Activated CD4-positive, alpha-beta T cell treated with anti-CD3 and anti-CD28 coated beads, Interleukin-2, amount 50 U/mL, for 24 hours (primary cell): ENCODE measurements around the gene SOCS2.
"Not testable (repeated sequence)": the region's sequence is repeated elsewhere in the genome, so short reads cannot be mapped to it uniquely, and the experiment has no call there.

Experiments
- DNase-seq, 2 donors: peaks; one replicate each; pipeline ENCODE4 v3.0.0-alpha.2; 2020; ENCODE audit warnings: low read depth in 1 of 2, low spot score in 1 of 2

Gene SOCS2

DNA sequence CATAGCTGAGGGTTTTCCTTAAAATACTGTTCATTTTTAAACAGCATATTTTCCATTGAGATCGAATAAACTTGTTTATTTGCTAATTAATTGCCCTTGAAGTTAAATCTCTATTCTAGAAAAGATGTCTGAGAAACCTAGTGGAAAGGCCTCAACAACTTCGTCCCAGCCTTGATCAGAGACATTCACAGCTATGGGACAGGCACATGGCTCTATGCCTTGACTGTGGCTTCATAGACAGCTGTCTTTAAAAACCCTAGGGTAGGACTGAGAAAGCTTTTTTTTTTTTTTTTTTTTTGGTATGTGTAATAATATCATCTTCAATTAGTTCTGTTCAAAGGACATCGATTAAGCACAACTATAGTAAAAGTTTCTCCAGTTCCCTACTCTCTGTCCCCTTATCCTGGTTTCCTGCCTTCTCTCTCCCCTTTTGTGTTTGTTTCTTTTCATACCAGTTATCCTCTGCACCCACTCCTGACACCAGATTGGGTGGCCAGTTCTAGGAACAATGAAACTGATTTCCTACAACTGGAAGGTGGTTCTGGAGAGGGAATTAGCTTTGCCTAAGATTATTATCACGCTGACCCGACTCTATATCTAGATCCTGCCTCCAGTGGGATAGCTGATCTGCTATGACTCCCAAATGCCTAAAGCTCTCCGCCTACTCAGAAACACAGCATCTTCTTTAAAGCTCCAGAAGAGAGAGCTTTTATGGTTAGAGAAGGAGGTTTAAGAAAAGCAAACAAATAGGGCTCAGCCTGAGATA lies 20.3 kb downstream of the SOCS2 start:
- DNase-seq, result no peak

DNA sequence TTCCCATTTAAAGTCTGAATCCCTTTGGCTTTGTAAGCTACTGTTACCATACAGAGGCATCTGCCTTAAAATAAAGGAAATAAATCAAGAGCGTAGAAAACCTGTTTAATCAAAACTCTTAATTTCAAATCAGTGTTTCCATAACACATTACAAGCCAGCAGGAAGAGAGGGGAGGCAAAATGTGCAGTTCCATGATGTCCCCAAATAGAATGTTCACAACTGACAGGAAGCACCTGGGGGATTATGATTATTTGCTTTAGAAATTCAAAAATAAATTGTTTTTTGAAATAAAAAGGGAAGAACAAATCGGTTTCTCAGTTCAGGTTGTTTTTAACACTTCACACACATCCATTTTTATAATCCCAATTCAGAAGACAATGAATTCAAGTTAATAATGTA lies 21.4 kb downstream of the SOCS2 start:
- no peak for DNase-seq

DNA sequence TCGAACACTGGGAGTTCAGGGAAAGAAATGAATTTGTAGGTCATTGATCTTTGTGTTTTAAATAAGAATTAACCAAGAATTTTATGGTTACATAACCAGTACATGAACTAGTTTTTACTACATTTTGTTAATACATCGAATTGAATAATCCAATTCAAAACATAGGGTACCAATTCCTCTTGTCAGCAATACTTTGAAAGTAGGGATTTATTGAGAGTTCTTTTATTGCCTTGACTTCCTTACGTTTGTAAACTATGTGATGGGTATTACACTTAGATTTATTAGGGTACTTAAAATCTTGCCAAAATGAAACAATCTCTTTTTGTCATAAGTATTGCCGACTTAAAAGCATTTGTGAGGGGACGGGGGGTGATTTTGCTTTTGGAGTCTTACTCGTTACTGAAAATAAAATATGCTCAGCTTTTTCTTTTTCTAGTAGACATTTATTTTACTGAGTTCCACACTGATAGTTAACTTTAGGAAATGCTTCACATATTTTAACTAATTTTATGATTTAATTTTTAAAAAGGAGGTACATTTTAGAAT lies 22.4 kb downstream of the SOCS2 start:
- DNase-seq, result no peak

DNA sequence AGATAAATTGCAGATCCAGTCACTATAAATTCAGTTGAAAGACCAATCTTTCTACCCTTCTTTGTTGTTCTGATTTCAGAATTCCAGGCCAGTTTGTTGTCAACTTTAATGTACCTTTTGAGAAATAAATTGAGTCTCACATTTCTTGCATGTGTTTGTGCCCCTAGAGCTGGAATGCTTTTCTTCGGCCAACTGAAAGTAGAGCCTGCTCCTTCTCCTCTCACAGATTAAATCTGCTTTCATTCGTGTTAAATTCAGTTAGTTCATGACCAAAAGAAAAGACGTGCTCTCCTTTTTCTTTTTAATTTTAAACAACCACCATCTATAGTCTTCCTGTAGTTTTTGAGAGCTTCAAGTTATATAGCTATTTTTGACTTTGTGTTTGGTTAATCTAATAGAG lies 22.9 kb downstream of the SOCS2 start:
- DNase-seq, result no peak

DNA sequence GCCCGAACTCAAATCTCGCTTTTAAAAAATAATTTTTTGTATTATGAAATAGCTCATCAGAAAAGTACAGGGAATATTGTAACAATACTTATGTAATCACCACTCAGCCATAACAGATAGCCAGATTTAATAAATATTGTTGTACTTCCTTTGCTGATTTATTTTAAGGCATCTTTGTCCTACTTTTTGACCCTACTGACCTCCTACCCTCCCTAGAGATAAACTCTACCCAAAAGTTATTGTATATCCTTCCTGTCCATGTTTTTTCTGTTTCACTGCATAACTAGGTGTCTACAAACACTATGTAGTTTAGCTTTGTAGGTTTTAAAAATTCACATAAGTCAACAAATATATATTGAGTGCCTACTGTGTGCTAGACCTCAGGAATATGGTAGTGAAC lies 25.1 kb downstream of the SOCS2 start:
- no peak for DNase-seq

DNA sequence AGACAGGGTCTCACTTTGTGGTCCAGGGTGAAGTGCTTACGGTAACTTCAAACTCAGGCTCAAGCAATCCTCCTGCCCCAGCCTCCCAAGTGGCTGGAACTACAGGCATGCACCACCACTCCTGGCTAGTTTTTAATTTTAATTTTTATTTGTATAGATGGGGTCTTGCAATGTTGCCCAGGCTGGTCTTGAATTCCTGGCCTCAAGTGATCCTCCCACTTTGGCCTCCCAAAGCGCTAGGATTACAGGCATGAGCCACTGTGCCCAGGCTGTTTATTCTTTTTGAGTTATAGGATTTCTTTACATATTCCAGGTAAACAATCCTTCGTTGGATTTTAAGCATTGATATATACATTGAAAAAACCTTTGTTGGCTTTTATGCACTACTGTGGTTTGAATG lies 26.7 kb downstream of the SOCS2 start:
- DNase-seq, result no peak

DNA sequence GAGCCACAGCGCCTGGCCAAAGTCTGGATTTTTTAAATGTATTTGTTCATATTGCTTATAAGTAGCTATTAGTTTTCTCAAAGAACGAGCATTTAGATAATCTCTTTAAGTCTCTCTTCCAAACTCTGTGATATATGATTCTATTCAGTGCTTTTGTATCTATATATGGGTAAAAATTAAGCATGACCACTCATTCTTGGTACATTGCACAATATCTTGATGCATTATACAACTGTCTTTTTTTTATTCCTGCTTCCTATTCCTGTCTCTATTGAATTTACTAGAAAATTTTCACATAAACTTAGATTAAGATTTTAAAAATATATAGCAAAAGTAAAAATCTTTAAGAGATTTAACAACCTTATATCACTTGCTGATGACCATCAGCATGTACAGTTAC lies 29.1 kb downstream of the SOCS2 start:
- no peak for DNase-seq

DNA sequence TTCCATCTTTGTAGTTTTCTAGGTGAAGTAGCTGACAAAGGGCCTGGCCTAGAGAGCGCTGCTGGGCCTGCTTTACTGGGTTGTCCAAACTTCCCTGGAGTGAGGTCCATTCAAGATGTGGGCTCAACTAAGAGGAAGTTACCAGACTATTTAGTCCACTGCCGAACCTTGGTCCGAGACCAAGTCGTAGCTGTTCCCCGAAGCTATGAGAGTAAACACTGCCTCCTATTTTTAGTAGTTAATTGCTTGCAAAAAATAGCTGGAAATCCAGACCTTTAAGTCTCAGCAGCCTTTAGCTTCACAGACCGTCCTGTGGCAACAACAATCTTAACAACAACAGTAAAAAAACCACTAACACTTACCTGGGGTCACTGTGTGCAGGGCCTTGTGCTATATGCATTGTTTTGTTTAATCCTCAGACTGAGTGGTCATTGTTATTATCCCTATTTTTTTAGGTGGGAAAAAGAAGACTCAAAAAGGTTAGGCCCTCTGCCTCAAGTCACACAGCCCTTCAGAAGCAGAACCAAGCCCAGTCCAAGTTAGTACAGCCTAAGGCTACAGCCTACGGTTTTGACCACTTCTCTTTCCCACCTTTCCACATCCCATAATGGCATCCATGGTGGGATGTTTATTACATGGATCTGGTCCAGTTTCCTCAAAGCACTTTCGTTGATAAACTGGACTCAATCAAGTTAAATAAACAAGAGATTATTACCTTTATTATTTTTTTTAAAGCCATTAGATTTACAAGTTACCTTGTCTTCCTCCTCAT lies 30.6 kb downstream of the SOCS2 start:
- DNase-seq, result no peak

DNA sequence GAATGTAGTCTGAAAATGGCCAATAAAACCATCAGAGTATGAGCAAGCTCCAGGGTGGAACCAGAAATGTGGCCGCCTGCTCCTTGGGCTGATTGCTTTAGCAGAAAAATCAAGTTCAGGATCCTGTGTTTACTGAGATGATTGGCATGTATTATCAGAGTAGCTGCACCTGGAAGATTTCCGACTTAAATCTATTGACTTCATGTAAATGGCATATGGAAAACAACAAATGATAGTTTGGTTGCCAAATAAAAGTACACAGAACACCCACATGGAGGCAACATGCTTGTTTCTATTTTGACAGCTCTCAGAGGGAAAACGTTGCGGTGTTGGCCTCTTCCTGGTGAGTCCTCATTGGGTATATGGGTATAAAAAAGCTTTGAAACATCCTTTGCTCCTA lies 31.3 kb downstream of the SOCS2 start:
- DNase-seq, result no peak

DNA sequence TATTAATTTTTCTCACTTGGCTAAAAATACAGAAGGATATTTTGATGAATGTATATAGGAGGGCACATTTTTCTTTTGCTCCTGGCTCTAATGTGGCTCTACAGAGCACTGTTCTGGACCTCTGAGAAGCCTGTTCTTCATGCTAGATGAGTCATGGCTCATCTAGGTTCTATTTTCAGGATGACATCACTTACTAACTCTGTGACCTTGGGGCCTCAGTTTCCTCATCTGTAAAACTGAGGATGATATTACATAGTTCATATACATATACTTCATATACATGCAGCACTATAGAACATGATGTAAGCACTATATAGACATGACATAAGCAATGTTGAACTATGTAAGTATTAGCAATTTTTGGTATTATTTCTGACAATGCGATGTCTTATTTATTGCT lies 35.8 kb downstream of the SOCS2 start:
- no peak for DNase-seq

DNA sequence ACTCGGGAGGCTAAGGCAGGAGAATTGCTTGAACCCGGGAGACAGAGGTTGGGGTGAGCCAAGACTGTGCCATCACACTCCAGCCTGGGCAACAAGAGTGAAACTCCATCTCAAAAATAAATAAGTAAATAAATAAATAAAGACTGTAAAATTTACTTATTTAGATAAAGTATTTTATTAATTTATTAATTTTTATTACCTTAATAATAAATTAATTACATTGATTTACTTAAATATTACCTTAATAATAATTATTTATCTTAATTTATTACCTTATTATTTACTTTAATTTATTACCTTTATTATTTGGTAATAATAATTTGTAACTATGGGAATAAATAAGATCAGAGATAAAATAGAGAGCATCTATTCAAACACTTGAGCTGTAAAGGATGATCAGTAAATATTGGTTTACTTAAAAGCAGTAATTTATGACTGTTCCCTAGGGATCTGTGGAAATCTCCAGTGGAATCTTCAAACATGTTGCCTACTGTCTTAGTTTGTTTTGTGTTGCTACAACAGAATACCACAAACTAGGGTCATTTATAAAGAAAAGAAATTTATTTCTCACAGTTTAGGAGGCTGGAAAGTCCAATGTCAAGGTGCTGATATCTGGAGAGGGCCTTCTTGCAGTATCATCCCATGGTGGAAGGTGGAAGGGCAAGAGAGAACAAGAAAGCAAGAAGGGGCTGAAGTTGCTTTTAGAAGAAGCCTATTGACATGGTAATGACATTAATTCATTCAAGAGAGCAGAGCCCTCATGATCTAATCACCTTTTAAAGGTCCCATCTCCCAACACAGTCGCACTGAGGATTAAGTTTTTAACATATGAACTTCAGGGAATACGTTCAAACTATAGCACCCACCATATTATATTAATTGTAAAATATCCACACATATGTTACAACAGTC lies 37.1 kb downstream of the SOCS2 start:
- DNase-seq, result no peak

DNA sequence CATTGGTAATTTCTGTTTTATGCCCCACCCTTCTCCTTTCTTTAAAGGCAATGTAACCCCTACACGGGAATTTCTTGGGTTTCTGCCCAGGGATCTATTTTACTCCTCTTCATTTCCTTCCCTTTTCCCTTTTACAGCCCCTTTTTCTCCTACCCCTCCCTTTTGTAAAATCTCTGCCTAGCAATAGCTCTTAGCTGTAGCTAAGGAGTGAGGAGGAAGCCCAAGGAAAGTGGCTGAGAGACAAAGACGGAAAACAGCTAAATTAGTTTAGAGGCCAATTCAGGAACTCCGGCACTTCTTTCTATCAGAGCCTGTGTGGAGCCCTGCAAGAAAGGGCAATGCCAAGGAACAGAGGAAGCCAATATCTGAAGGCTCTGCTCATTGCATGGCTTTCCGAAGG lies 40.3 kb downstream of the SOCS2 start:
- no peak for DNase-seq

DNA sequence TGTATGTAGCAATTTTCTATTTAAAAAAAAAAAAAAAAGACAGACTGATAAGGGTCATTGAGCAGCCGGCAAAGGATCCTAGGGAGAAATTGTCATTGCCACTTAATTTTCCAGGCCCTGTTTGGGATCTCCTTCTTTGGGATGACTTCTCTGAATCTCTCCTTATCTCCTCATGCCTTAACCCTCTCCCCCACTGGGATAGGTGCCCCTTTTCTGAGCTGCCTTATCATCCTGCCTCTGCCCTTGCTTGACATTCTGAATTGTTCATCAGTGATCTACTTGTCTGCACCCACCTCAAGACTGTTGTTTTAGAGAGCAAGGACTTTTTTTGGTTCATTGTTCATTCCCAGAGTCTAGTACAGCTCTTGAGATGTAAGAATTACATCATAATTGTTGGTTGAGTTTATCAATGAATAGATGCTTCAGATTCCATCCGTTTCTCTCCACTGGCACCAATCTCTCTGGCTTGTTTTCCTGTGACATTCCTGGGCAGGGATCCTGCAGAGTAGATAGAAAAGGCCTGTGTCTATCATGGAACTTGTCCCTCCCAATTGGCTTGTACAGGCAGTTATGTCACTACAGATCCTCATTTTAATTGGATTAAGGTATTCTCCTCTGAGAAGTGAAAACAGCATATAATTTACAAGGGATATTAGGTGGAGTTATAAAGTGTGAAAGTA lies 42.6 kb downstream of the SOCS2 start:
- DNase-seq, result no peak

DNA sequence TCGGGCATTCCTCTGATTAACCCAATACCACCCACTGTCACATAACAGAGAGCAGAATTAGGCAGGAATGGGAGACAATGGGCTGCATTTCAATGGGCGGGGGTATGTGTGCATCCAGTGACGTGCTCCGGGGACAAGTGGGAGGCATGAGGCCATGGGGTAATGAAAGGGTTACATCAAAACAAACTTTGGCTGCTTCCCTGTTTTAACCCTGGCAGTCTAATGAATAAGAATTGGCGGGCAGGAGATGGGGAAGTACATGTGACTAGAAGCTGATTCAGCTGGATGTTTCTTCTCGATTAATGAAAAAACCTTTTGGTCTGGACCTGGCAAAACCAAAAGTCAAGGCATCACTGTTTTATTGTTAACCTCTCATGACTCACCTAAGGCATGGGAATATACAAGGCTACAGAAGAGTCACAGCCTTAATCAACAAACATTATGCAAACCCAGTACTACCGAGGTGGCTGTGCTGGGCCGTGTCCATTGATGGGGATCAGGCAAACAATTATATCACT lies 44.2 kb downstream of the SOCS2 start:
- no peak for DNase-seq

DNA sequence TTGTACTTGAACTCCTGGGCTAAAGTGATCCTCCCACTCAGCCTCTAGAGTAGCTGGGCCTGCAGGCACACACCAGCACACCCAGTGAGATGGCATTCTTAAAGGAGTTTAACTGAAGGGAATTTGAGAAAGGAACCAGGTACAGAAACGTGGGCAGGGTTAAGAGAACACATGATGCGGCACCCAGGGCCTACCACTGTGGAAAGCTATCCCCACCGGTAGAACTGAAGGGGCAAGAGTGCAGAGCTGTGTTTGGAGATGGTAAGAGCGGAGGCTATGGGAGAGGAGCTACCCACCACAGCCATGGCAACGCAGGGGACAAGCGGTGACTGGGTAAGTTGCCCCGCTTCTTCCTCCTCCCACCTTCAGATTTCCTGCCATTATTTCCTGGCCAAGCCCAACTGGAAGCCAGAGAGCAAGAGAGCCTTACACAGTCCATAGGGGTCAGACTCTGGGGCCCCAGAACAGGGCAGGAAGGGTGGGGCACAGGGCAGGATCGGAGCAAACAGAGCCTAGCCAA lies 46.5 kb downstream of the SOCS2 start:
- DNase-seq, result no peak

DNA sequence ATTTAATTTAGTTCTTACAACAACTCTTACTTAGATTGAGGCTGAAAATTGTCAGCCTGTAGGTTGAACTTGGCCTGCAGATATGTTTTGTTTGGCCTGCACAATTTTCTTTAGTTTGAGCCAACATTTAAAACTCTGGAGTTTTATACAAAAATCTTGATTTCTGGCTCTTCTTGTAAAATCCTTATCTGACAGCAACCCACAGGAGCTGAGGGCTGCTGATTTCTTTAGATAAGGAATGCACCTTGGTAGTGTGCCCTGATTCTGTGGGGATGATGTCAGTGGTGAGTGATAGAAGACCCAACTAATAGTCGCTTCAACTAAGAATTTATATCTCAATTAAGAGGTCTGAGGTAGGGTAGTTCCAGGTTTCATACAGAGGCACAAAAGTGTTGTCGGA lies 49.5 kb downstream of the SOCS2 start:
- DNase-seq, result no peak

DNA sequence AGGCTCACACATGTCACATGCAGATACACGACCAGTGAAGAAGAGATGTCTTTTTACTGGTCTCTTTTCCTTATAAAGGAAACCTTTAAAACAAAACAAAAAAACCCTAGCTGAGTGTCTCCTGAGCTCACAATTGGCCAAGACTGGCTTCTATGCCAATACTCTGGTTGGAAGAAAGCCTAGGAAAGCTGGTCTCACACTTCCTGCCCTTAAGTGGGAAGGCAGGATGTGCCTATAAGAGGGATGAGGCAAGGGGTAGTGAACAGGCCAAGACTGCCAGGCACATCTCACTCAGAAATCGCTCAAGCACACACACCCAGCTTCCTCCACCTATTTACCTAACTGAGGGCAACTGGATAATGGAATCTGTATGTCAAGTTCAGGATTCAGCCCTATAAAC lies 50.0 kb downstream of the SOCS2 start:
- no peak for DNase-seq

DNA sequence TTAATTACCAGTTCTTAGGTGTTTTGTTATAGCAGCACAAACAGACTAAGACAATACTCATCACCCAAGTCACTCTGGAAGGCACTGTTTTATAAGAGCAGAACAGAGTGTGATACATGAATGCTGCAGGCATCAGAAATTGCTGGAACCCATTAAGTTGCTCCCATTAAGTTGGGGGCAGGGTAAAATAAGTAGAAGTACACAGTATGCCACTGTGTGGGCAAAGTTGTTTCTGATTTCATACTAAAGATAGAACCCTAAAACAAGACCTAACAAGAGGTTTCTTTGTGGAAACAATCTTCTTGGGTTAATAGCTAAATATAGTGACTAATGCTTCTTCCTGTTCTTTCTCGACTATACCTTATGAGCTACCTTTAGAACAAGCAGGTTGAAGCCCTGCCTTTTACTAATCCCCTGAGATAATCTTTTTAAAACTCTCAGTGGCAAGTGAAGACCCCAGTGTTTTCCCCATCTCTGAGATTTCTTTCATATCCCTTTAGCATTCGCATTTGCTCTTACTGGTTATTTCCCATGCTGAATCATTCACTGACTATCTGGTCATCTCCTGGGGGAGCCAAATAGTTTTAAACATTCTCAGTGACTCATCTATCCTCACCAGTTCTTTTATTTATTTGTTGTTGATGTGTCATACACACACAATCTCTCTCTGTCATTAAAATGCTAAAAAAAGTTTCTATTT lies 52.3 kb downstream of the SOCS2 start:
- DNase-seq, result no peak

DNA sequence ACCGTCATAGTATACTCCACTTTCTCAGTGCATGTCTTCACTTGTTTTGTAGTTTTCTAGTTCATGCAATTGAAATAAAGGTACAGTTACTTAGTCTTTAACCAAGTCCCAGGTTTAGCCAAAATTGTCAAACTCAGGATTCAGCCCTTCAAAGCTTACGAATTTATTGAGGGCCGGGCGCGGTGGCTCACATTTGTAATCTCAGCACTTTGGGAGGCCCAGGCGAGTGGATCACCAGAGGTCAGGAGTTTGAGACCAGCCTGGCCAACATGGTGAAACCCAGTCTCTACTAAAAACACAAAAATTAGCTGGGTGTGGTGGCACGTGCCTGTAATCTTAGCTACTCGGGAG lies 52.8 kb downstream of the SOCS2 start:
- not testable (repeated sequence) for DNase-seq

DNA sequence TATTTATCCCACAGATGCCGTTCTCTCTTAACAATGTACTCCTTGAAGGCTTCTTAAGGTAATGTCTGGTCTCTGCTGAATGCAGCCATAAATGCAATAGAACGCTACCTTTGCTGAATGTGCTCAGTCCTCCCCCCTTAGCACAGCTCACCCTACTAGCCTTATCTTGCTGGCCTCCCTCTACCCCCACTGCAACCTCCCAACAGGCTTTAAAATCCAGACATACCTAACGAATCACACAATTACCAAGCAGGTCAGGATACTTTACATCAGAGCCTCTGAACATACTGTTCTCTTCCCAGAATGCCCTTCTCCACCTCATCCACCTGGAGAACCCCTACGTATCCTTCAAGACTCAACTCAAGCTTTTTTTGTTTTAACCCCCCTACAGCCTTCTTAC lies 53.7 kb downstream of the SOCS2 start:
- DNase-seq, result no peak
